ENCODE measurements around the gene GRK5.

DNA sequence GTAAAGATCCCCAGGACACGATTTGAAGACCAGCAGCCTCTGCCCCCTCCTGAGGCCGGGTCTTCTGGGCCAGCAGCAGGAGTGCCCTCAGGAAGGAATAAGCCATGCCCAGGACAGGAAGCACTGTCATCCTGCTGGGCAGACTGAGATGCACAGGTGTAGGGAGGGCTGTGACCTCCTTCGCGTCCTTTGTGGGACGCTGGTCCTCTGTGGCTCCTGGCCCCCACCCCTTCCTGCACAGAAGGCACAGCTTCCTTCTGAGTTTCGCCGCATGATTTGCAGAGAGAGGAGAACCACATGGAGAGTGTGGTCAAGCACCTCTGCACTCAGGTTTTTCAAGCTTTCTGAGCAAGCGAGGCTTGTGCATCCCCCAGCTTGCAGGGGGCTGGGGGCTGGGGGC lies 222.4 kb downstream of the GRK5 start:
- TF ChIP-seq POLR2A (IDR thresholded peaks at IDR 0.05; ENCODE audit: extremely low read depth, insufficient read length): no peak
- TF ChIP-seq, protein P1, sequence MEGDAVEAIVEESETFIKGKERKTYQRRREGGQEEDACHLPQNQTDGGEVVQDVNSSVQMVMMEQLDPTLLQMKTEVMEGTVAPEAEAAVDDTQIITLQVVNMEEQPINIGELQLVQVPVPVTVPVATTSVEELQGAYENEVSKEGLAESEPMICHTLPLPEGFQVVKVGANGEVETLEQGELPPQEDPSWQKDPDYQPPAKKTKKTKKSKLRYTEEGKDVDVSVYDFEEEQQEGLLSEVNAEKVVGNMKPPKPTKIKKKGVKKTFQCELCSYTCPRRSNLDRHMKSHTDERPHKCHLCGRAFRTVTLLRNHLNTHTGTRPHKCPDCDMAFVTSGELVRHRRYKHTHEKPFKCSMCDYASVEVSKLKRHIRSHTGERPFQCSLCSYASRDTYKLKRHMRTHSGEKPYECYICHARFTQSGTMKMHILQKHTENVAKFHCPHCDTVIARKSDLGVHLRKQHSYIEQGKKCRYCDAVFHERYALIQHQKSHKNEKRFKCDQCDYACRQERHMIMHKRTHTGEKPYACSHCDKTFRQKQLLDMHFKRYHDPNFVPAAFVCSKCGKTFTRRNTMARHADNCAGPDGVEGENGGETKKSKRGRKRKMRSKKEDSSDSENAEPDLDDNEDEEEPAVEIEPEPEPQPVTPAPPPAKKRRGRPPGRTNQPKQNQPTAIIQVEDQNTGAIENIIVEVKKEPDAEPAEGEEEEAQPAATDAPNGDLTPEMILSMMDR (IDR thresholded peaks at IDR 0.05; ENCODE audit: low read depth, low read length): no peak
- TF ChIP-seq, protein P2, sequence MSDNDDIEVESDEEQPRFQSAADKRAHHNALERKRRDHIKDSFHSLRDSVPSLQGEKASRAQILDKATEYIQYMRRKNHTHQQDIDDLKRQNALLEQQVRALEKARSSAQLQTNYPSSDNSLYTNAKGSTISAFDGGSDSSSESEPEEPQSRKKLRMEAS (IDR thresholded peaks at IDR 0.05; ENCODE audit: low read depth, low read length): no peak
